ENCODE results near the gene LAGE3. TPM values are rescaled to one million over a fixed set of nuclear protein-coding genes. Genes with fewer than 3 reads are reported as not detected.

The LAGE3 gene
- polyA plus RNA-seq, 1 donor (not counting 4 experiments of a cell fraction or from before 2014, with no cell fraction given), result 9.3 TPM

GRCh38 chrX:154508384-154508745, 29.3 kb upstream of the LAGE3 start:
- Histone ChIP-seq H3K9me3 (ENCODE audit: control insufficient read depth, low read depth, low read length) (peaks cover 3% of the 10 kb centered on the region), H3K79me2 (ENCODE audit: control insufficient read depth, insufficient read depth, low read length) (no peaks in the 10 kb centered on the region), H3K36me3 (ENCODE audit: control insufficient read depth in 2 of 2, extremely low read depth in 1 of 2, insufficient read depth in 2 of 2, low read length in 2 of 2) (no peaks in the 10 kb centered on the region), H2AFZ (ENCODE audit: control insufficient read depth, low read length) (no peak overlapping the region), H3K4me1 (ENCODE audit: control insufficient read depth, extremely low read depth, insufficient read depth, low read length) (no peaks in the 10 kb centered on the region), H3K9me1 (ENCODE audit: control insufficient read depth, extremely low read depth, insufficient read depth, low read length) (no peaks in the 10 kb centered on the region), H3K9ac (ENCODE audit: control insufficient read depth, extremely low read depth, insufficient read depth, low read length) (no peak overlapping the region), H4K20me1 (ENCODE audit: control insufficient read depth, extremely low read depth, insufficient read depth, low read length) (no peaks in the 10 kb centered on the region), H3K27ac (ENCODE audit: control insufficient read depth, insufficient read depth, low read length) (no peak overlapping the region), H3K27me3 (ENCODE audit: control insufficient read depth, extremely low read depth, insufficient read depth, low read length) (no peaks in the 10 kb centered on the region), H3K4me3 (ENCODE audit: control insufficient read depth in 2 of 3, extremely low read depth in 1 of 3, insufficient read depth in 2 of 3, low read depth in 1 of 3, low read length in 3 of 3) (no peak overlapping the region), H3K4me2 (ENCODE audit: control insufficient read depth, extremely low read depth, insufficient read depth, low read depth, low read length) (no peak overlapping the region)
- no peak for DNase-seq (ENCODE audit: low read depth, low spot score)
- no peak for FAIRE-seq
- dilution Hi-C loops (cut with MboI; ENCODE audit: extremely low pct_ligation_motif_present, low sequenced_read_pairs), result no loop called here
- TF ChIP-seq EZH2 (IDR thresholded peaks at IDR 0.05; ENCODE audit: low read length), result no peak
- no peak for TF ChIP-seq CTCF (optimal IDR thresholded peaks at IDR 0.05 in 1 of 3, IDR thresholded peaks at IDR 0.05 in 1 of 3, conservative IDR thresholded peaks at IDR 0.05 in 1 of 3; ENCODE audit: extremely low read depth in 1 of 3, insufficient read depth in 2 of 3, low read length in 3 of 3)

- Histone ChIP-seq H4K20me1 (ENCODE audit: control insufficient read depth, extremely low read depth, insufficient read depth, low read length) (no peaks in the 10 kb centered on the region), H3K4me1 (ENCODE audit: control insufficient read depth, extremely low read depth, insufficient read depth, low read length) (no peaks in the 10 kb centered on the region), H3K9me3 (ENCODE audit: control insufficient read depth, low read depth, low read length) (peaks cover 3% of the 10 kb centered on the region), H3K27ac (ENCODE audit: control insufficient read depth, insufficient read depth, low read length) (no peak overlapping the region), H3K79me2 (ENCODE audit: control insufficient read depth, insufficient read depth, low read length) (no peaks in the 10 kb centered on the region), H3K36me3 (ENCODE audit: control insufficient read depth in 2 of 2, extremely low read depth in 1 of 2, insufficient read depth in 2 of 2, low read length in 2 of 2) (no peaks in the 10 kb centered on the region), H3K27me3 (ENCODE audit: control insufficient read depth, extremely low read depth, insufficient read depth, low read length) (no peaks in the 10 kb centered on the region), H3K4me3 (ENCODE audit: control insufficient read depth in 2 of 3, extremely low read depth in 1 of 3, insufficient read depth in 2 of 3, low read depth in 1 of 3, low read length in 3 of 3) (no peak overlapping the region), H3K9me1 (ENCODE audit: control insufficient read depth, extremely low read depth, insufficient read depth, low read length) (no peaks in the 10 kb centered on the region), H2AFZ (ENCODE audit: control insufficient read depth, low read length) (no peak overlapping the region), H3K4me2 (ENCODE audit: control insufficient read depth, extremely low read depth, insufficient read depth, low read depth, low read length) (no peak overlapping the region), H3K9ac (ENCODE audit: control insufficient read depth, extremely low read depth, insufficient read depth, low read length) (no peak overlapping the region)
- FAIRE-seq (no peak), DNase-seq (ENCODE audit: low read depth, low spot score) (no peak)
- TF ChIP-seq EZH2 (IDR thresholded peaks at IDR 0.05; ENCODE audit: low read length), result no peak
- no peak for TF ChIP-seq CTCF (optimal IDR thresholded peaks at IDR 0.05 in 1 of 3, IDR thresholded peaks at IDR 0.05 in 1 of 3, conservative IDR thresholded peaks at IDR 0.05 in 1 of 3; ENCODE audit: extremely low read depth in 1 of 3, insufficient read depth in 2 of 3, low read length in 3 of 3)
- dilution Hi-C loops (cut with MboI; ENCODE audit: extremely low pct_ligation_motif_present, low sequenced_read_pairs), result no loop called here
Measured at GRCh38 chrX:154507673-154508383, 28.7 kb upstream of the LAGE3 start.
